HG02610 (cell line): ENCODE data around the gene TUT1.
"Not testable (repeated sequence)": the region's sequence is repeated elsewhere in the genome, so short reads cannot be mapped to it uniquely, and the experiment has no call there.

Experiments
- ATAC-seq: cut with Tn5 transposase; IDR thresholded peaks from one replicate; pipeline ENCODE4 v1.9.1; 2021; ENCODE audit warnings: mild to moderate bottlenecking, moderate library complexity; ENCODE audit not compliant: unreplicated experiment

TUT1 gene

GRCh38 chr11:62591448-62592145 is at the start of gene TUT1:
Gene TUT1, minus strand, starts transcription at chr11:62591523. Its CDS starts 38 bp downstream, at chr11:62591485.
- peak; percentile 86 for ATAC-seq

GRCh38 chr11:62632492-62632891 is 41.2 kb upstream of the TUT1 start:
- no peak for ATAC-seq

GRCh38 chr11:62627713-62628112 is 36.4 kb upstream of the TUT1 start:
- no peak for ATAC-seq

DNA sequence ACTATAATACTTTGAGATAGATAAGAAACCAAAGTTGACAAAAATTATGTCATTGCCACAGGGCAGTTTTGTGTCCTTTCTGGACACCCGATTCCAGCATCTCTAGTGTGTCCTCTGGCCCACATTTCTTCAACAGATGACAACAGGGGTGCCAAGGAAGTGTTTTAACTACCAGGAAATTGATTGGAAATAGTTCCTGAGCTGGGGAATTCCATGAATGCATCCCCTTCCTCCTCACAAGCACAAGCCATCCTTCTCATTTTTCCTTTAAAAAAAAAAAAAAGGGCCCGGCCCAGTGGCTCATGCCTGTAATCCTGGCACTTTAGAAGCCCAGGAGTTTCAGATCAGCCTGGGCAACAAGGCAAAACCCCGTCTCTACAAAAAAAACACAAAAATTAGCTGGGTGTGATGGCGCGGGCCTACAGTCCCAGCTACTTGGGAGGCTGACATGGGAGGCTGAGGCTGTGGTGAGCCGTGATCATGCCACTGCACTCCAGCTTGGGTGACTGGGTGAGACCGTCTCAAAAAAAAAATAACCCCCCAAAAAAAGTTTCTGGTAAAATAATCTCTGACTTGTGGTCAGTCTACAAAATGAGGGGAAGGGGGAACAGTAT is 31.3 kb upstream of the TUT1 start:
- no peak for ATAC-seq

GRCh38 chr11:62621567-62622470 is 30.5 kb upstream of the TUT1 start, which contains the start of gene B3GAT3:
Gene B3GAT3, minus strand, starts transcription at chr11:62621986. Its CDS starts 39 bp downstream, at chr11:62621947.
- peak; percentile 93 for ATAC-seq

DNA sequence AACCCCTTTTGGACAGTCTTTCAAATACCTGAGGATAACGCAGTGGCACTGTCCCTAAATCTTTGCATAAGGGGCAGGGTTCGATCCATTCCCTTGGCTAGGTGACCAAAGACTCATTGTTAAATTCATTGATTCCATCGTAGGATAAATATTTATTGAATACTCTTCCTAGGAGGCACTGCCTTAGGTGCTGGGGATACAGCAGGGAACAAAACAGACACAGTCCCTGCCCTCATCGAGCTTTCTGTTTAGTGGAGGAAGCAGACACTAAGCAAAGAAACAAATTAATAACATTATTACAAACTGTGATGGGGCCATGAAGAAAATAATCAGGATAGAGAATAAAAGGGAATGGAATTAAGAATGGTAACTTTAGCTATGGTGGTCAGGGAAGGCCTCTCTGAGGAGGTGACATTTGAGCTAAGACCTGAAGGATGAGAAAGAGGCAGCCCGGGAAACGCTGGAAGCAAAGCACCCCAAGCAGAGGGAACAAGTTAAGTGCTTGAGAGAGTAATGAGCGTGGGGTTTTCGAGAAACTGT is 29.8 kb upstream of the TUT1 start:
- no peak for ATAC-seq

DNA sequence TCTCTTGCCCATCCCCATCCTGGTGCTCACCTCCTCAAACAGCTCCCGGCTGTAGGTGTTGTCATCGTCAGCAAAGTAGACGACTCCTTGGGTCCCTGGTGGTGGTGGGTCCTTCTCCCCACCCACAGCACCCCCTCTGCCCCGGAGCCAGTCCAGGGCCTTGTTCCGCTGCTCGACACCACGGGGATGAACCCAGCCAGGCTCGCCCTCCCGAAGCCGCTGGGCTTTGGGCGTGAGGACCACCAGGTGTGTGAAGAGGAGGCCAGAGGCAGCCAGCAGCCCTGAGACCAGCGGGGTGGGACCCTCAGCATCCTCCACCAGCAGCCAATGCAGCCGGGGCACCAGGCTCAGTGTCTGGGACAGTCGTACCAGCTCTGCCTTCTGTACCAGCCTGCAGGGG is 25.6 kb upstream of the TUT1 start:
- ATAC-seq = not testable (repeated sequence)

DNA sequence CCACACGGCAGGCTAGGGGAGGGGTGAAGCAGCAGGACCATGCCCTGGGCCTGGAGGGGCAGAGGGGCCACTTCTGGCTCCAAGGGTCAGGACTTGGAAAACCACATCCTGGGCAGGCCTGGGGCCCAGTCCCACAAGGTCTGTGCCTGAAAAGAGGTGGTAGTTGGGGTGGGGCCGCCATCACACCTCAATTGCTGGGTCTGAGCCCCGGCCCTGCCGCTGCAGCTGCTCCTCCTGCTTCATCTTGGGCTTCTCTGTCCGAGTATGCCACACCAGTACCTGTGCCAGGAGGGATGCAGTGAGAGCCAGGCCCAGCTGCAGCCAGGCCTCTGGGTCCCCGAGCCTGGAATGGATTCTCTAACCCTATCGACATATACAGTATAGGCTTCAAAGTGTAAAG is 24.2 kb upstream of the TUT1 start:
- ATAC-seq = no peak

DNA sequence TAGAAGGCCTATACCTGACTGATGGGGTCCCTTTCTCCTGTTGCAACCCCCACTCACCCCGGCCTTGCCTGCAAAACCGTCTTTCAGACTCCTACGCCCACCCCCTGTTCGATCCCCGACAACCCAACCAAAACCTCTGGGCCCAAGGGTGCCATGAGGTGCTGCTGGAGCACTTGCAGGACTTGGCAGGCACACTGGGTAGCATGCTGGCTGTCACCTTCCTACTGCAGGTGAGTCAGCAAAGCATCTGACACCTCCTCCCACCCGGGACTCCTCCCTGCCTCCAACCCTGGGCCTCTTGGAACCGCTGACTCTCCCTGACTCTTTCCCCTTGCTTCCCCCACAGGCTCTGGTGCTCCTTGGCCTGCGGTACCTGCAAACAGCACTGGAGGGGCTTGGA is 23.0 kb upstream of the TUT1 start:
- ATAC-seq = no peak

DNA sequence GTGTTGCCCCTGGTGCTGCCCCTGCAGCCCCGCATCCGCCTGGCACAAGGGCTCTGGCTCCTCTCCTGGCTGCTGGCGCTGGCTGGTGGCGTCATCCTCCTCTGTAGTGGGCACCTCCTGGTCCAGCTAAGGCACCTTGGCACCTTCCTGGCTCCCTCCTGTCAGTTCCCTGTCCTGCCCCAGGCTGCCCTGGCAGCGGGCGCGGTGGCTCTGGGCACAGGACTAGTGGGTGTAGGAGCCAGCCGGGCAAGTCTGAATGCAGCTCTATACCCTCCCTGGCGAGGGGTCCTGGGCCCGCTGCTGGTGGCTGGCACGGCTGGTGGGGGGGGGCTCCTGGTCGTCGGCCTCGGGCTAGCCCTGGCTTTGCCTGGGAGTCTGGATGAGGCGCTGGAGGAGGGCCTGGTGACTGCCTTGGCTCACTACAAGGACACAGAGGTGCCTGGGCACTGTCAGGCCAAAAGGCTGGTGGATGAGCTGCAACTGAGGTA is 22.0 kb upstream of the TUT1 start:
- no peak for ATAC-seq

GRCh38 chr11:62612366-62613290 is 21.3 kb upstream of the TUT1 start, which contains the start of the genes EML3 and ROM1:
Gene EML3, minus strand, starts transcription at chr11:62612775. Its CDS starts 318 bp downstream, at chr11:62612457.
Gene ROM1, plus strand, starts transcription at chr11:62613257. Its CDS starts 25 bp downstream, at chr11:62613282.
- peak; percentile 74 for ATAC-seq

- ATAC-seq = peak; percentile 22
Measured at GRCh38 chr11:62611705-62612365, 20.5 kb upstream of the TUT1 start.

DNA sequence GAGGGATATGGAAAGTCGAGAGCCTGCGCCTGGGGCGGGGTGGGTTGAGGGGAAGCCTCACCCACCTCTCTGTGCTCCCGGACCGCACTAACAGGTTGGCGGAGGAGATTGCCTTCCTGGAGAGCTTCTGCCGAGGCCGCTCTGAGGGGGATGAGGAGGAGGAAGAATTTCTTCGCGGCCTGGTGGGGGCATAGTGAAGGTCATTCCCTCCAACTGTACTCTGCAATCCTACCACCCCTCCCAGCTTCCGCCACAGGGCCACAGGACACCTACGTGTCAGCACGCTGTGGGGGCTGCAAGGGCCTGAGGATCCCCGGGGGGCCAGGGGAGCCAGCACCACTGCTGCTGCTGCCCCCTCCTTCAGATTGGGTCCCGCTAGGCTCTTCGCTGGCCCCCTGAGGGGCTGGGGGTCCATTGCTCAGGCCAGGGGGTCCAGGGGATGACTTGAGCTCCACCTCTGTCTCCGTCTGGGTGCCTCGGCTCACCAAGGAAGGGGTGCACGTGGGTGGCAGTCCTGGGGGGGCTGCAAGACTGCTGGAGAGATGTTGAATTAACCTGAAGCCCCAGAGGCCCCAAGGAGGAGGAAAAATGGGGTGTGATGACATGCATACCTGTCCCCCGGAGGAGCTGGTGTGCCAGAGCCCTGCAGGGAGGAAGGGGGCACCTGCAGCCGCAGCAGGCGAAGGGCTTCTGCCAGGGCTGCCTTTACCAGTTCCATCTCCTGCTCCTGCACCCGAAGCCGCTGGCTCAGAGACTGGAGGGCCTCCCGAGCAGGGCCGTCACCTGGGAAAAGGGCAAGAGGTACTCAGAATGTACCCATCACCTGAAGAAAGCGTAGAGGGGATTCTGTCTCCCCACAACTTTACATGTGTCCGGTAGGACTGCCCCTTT is 19.7 kb upstream of the TUT1 start:
- ATAC-seq = no peak

DNA sequence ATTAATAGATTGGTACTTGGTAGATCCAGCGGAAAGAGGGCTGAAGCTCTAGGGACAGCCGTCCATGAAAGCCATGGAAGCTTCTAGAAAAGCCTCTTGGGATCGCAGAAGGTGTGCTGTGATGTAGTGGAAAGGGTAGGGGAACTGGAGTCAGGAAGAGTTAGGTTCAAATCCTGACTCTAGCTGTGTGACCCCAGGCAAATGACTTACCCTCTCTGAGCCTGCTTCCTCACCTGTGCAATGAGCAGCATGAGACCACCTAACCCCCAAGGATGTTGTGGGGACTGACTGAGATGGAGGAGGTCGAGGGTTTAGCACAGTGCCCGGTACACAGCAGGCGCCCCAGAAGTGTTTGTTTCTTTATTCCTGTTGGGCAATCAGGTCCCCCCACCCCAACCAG is 19.1 kb upstream of the TUT1 start:
- no peak for ATAC-seq

GRCh38 chr11:62608776-62609175 is 17.5 kb upstream of the TUT1 start:
- ATAC-seq = no peak

DNA sequence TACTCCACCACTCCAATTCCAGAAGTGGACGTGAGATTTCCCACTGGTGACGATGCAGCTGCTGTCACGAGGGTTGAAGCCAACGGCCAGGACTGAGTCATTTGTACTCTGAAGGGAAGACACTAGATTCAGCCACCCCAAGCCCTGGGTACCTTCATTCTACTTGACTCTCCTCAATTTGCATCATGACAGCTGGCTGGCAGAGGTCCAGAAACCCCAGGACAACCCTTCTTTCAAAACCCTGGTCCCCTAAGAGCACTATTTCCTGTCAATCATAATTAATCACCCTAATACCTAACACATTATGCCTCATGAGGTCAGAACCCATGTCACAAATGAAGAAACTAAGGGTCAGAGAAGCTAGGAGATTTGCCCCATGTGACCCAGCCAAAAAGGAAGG is 16.4 kb upstream of the TUT1 start:
- ATAC-seq = no peak

DNA sequence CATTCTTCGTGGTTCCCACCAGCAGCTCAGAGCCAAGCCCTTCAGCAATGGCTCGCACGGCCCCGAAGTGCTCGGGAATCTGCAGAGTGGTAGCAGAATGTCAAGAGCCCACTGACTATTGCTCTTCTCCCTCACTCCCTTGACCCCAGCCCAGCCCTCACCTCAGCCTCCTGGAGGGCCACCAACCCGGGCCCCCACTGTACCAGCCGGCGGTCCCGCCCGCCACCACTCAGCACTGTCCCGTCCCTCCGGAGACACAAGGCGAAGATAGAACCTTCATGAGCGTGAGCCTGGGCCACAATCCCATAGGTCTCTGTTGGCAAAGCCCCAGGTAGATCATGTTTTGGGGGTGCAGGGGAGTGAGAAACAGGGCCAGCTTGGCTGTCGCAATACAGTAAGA is 14.6 kb upstream of the TUT1 start:
- ATAC-seq = no peak

DNA sequence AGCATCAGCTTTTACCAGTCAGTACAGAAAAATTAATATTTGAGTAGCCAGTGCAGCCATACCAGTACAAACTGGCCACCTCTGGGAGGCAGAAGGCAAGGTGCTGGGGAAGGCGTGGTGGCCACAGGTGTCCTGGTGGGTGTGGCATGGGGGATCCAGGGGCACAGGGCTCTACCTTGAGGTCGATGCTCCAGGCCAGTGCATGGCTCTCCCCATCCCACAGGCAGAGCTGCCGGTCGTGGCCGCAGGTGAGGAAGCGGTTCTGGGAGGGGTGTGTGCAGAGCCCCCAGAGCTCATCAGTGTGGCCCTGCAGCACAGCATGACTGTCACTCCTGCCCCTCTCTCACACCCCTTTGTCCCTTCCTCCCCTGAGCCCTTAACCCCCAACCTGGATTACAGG is 14.1 kb upstream of the TUT1 start:
- ATAC-seq = no peak
